BLaER1 (cell line): Measurements from ENCODE around the gene MANF.
A peak's percentile ranks its signal among the peaks of the same experiment; 100 is the strongest.

Experiments used
- H3K27ac ChIP-seq: shearing (Covaris generic); formaldehyde crosslinking; 2 replicates; pipeline ENCODE4 v1.8.1; 2022
- H3K27me3 ChIP-seq: shearing (Covaris generic); formaldehyde crosslinking; 2 replicates; pipeline ENCODE4 v1.8.1; 2022
- H3K36me3 ChIP-seq: shearing (Covaris generic); formaldehyde crosslinking; 2 replicates; pipeline ENCODE4 v1.8.1; 2022
- H3K4me1 ChIP-seq: shearing (Covaris generic); formaldehyde crosslinking; 2 replicates; pipeline ENCODE4 v1.8.1; 2022
- H3K4me2 ChIP-seq: shearing (Covaris generic); formaldehyde crosslinking; 2 replicates; pipeline ENCODE4 v1.8.1; 2022
- H3K4me3 ChIP-seq: shearing (Covaris generic); formaldehyde crosslinking; 2 replicates; pipeline ENCODE4 v1.8.1; 2022
- H3K9ac ChIP-seq: shearing (Covaris generic); formaldehyde crosslinking; 2 replicates; pipeline ENCODE4 v1.8.1; 2022
- H3K9me3 ChIP-seq: shearing (Covaris generic); formaldehyde crosslinking; 2 replicates; pipeline ENCODE4 v1.8.1; 2022
- H4K20me1 ChIP-seq: shearing (Covaris generic); formaldehyde crosslinking; 2 replicates; pipeline ENCODE4 v1.8.1; 2022
- Cebpa-rat ChIP-seq: shearing (Covaris generic); IDR thresholded peaks from 2 replicates; pipeline ENCODE4 v1.8.1; 2022

MANF gene

DNA sequence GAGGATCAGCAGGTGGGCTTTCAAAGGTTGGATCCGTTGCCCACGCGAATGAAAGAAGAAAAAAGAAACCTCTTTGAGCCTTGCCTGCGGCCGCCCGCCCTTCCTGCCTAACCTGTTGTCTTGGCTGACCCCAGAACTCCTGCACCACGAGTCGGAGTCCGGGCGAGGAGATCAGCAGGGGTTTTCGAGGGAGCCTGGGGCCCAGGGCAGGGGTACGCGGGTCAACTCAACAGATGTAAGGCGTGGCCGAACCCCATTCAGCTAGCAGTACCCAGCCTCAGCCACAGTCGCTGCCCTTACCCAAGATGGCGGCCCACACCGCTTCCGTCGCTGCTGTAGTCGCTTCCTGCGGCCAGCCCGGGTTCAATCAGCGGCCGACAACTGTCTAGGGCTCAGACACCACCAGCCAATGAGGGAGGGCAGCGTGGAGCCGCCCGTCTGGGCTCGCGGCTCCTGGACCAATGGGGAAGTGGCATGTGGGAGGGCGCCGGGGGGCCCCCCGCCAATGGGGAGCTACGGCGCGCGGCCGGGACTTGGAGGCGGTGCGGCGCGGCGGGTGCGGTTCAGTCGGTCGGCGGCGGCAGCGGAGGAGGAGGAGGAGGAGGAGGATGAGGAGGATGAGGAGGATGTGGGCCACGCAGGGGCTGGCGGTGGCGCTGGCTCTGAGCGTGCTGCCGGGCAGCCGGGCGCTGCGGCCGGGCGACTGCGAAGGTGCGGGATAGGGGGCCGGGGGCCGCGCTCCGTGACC lies at the start of gene MANF:
Gene MANF, plus strand, starts transcription at position 566 of the 748 bp plus-strand sequence. Its CDS starts 52 bp downstream, at position 618.
- Histone ChIP-seq H3K9me3 (no peaks in the 10 kb centered on the region), H4K20me1 (peaks cover 33% of the 10 kb centered on the region), H3K36me3 (peaks cover 27% of the 10 kb centered on the region), H3K4me2 (peak within 1 kb of the TSS; percentile 95), H3K27ac (peak within 1 kb of the TSS; percentile 98), H3K9ac (peak within 1 kb of the TSS; percentile 98), H3K4me3 (peak within 1 kb of the TSS; percentile 92), H3K4me1 (peaks cover 75% of the 10 kb centered on the region), H3K27me3 (no peaks in the 10 kb centered on the region)
- TF ChIP-seq Cebpa-rat, result no peak

DNA sequence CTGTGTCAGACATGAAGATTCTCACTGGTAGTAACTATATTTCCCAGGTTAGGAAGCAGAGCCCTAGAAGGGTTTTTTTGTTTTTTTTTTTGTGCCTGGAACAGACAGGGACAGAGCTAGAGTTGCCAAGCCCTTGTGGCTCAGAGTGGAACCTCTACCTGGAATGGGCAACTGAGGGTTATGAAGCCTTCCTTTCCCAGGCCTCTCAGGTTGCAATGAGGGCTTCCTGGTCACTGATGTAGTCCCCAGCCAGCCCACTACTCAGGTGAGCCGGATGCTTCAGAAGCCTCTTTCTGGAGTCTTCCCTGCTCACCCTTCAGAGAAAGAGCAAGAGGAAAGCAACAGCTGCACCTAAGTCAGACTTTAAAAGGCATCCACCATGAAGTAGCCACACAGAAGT lies 48.8 kb upstream of the MANF start:
- Histone ChIP-seq H4K20me1 (no peaks in the 10 kb centered on the region), H3K9ac (no peak overlapping the region), H3K27ac (no peak overlapping the region), H3K4me1 (no peaks in the 10 kb centered on the region), H3K9me3 (no peaks in the 10 kb centered on the region), H3K27me3 (no peaks in the 10 kb centered on the region), H3K4me3 (no peak overlapping the region), H3K4me2 (no peak overlapping the region), H3K36me3 (no peaks in the 10 kb centered on the region)
- TF ChIP-seq Cebpa-rat, result no peak

DNA sequence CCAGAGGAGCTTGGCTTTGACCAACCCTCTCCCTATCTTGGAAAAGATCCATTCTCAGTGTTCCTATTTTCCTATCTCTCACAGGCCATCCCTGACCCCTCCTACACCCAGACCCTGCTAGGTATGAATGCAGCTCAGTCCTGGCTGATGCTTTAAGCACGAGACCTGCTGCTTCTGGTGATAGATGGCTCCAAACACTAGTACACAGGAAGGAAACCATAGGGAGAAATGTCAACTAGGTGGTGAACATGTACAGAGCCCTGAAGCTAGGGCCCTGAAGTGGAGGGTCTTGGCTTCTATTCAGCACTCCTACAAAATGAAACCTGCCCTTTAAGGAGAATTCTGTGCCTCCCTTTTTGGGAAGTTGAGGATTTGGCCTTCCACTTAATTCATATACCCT lies 47.4 kb upstream of the MANF start:
- Histone ChIP-seq H3K4me3 (no peak overlapping the region), H3K27ac (no peak overlapping the region), H3K4me2 (no peak overlapping the region), H3K9me3 (no peaks in the 10 kb centered on the region), H4K20me1 (no peaks in the 10 kb centered on the region), H3K36me3 (no peaks in the 10 kb centered on the region), H3K9ac (no peak overlapping the region), H3K4me1 (no peaks in the 10 kb centered on the region), H3K27me3 (no peaks in the 10 kb centered on the region)
- TF ChIP-seq Cebpa-rat, result no peak

- no peaks in the 10 kb centered on the region for H3K4me1 ChIP-seq
- no peaks in the 10 kb centered on the region for H3K27me3 ChIP-seq
- no peaks in the 10 kb centered on the region for H4K20me1 ChIP-seq
- no peaks in the 10 kb centered on the region for H3K36me3 ChIP-seq
- H3K9me3 ChIP-seq, result no peaks in the 10 kb centered on the region
- H3K4me3 ChIP-seq, result no peak overlapping the region
- H3K27ac ChIP-seq, result no peak overlapping the region
- no peak overlapping the region for H3K4me2 ChIP-seq
- no peak for TF ChIP-seq Cebpa-rat
- H3K9ac ChIP-seq, result no peak overlapping the region
These were observed 46.5 kb upstream of the MANF start for GRCh38 chr3:51338632-51339031.

GRCh38 chr3:51340013-51340829 lies 44.9 kb upstream of the MANF start:
- Histone ChIP-seq H3K36me3 (no peaks in the 10 kb centered on the region), H3K4me2 (no peak overlapping the region), H3K4me3 (no peak overlapping the region), H3K9me3 (no peaks in the 10 kb centered on the region), H3K9ac (no peak overlapping the region), H3K27me3 (no peaks in the 10 kb centered on the region), H3K27ac (no peak overlapping the region), H3K4me1 (no peaks in the 10 kb centered on the region), H4K20me1 (no peaks in the 10 kb centered on the region)
- no peak for TF ChIP-seq Cebpa-rat

- no peaks in the 10 kb centered on the region for H3K4me1 ChIP-seq
These were observed 44.0 kb upstream of the MANF start for GRCh38 chr3:51340989-51341636.

GRCh38 chr3:51343918-51344687 lies 41.0 kb upstream of the MANF start:
- Histone ChIP-seq H3K36me3 (no peaks in the 10 kb centered on the region), H4K20me1 (no peaks in the 10 kb centered on the region), H3K4me3 (no peak overlapping the region), H3K27me3 (no peaks in the 10 kb centered on the region), H3K27ac (no peak overlapping the region), H3K9ac (no peak overlapping the region), H3K4me1 (no peaks in the 10 kb centered on the region), H3K9me3 (no peaks in the 10 kb centered on the region), H3K4me2 (no peak overlapping the region)
- no peak for TF ChIP-seq Cebpa-rat

More at GRCh38 chr3:51340989-51341636, 44.0 kb upstream of the MANF start:
- Histone ChIP-seq H3K4me2 (no peak overlapping the region), H3K4me3 (no peak overlapping the region), H3K27me3 (no peaks in the 10 kb centered on the region), H3K9ac (no peak overlapping the region), H3K36me3 (no peaks in the 10 kb centered on the region), H4K20me1 (no peaks in the 10 kb centered on the region), H3K9me3 (no peaks in the 10 kb centered on the region), H3K27ac (no peak overlapping the region)
- TF ChIP-seq Cebpa-rat, result no peak

DNA sequence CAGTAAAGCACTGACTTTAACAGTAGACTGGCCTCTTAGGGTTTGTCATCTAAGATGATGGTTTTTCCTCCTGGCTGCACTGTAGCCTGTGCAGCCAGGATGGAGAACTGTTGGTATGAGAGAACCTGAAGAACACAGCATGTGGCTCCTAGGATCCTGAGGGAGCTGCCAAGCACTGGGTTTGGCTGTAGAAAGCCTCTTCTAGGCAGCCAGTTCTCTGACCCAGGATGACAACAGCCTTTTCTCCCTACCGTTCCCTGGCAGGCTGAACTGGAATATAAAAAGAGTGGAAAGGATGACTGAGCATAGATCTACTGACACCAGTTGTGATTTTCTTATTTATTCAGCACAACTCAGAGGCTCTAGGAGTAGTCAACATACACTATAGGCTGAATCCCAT lies 34.3 kb upstream of the MANF start:
- Histone ChIP-seq H3K36me3 (no peaks in the 10 kb centered on the region), H3K27me3 (no peaks in the 10 kb centered on the region), H4K20me1 (no peaks in the 10 kb centered on the region), H3K9me3 (no peaks in the 10 kb centered on the region), H3K4me3 (no peak overlapping the region), H3K27ac (no peak overlapping the region), H3K4me1 (peaks cover 6% of the 10 kb centered on the region; the same call in 1 of the 2 replicates), H3K4me2 (no peak overlapping the region), H3K9ac (no peak overlapping the region)
- no peak for TF ChIP-seq Cebpa-rat

GRCh38 chr3:51353131-51353530 lies 32.0 kb upstream of the MANF start:
- no peaks in the 10 kb centered on the region for H3K27me3 ChIP-seq
- no peak overlapping the region for H3K9ac ChIP-seq
- H3K36me3 ChIP-seq, result no peaks in the 10 kb centered on the region
- no peak overlapping the region for H3K4me3 ChIP-seq
- H3K4me1 ChIP-seq, result peaks cover 6% of the 10 kb centered on the region; the same call in 1 of the 2 replicates
- TF ChIP-seq Cebpa-rat, result no peak
- no peak overlapping the region for H3K27ac ChIP-seq
- no peaks in the 10 kb centered on the region for H4K20me1 ChIP-seq
- H3K9me3 ChIP-seq, result no peaks in the 10 kb centered on the region
- peak overlapping the region; percentile 7; the same call in 1 of the 2 replicates for H3K4me2 ChIP-seq
